ENCODE data around the gene ICAM5.
A peak's percentile ranks its signal among the peaks of the same experiment; 100 is the strongest.
"Not testable (repeated sequence)": the region's sequence is repeated elsewhere in the genome, so short reads cannot be mapped to it uniquely, and the experiment has no call there.

ICAM5 gene

GRCh38 chr19:10289836-10290356 lies at the start of gene ICAM5:
TSS of gene ICAM5 (plus strand) at chr19:10289952. CDS start at chr19:10290044, 92 bp downstream.
- peak; percentile 56 for DNase-seq

- DNase-seq: not testable (repeated sequence)
These were observed 47.8 kb upstream of the ICAM5 start for GRCh38 chr19:10241826-10242449.

- no peak for DNase-seq
These were observed 46.1 kb upstream of the ICAM5 start for GRCh38 chr19:10243606-10244005.

- no peak for DNase-seq
These were observed 44.4 kb upstream of the ICAM5 start for GRCh38 chr19:10245189-10245939.

GRCh38 chr19:10246511-10246910 lies 43.2 kb upstream of the ICAM5 start:
- no peak for DNase-seq

GRCh38 chr19:10251792-10252694 lies 37.7 kb upstream of the ICAM5 start, which contains the start of gene MRPL4:
TSS of gene MRPL4 (plus strand) at chr19:10252214. CDS start at chr19:10252254, 40 bp downstream.
- peak; percentile 98 for DNase-seq

- no peak for DNase-seq
These were observed 37.0 kb upstream of the ICAM5 start for GRCh38 chr19:10252707-10253106.

GRCh38 chr19:10254244-10254643 lies 35.5 kb upstream of the ICAM5 start:
- DNase-seq: no peak

GRCh38 chr19:10255358-10255757 lies 34.4 kb upstream of the ICAM5 start:
- DNase-seq: no peak

GRCh38 chr19:10256551-10256950 lies 33.2 kb upstream of the ICAM5 start:
- no peak for DNase-seq

- no peak for DNase-seq
These were observed 32.7 kb upstream of the ICAM5 start for GRCh38 chr19:10256970-10257615.

GRCh38 chr19:10258080-10258710 lies 31.6 kb upstream of the ICAM5 start:
- DNase-seq: no peak

GRCh38 chr19:10259162-10259905 lies 30.4 kb upstream of the ICAM5 start:
- DNase-seq: peak; percentile 46

- peak; percentile 80 for DNase-seq
These were observed 29.6 kb upstream of the ICAM5 start for GRCh38 chr19:10260141-10260584.

GRCh38 chr19:10262771-10263170 lies 27.0 kb upstream of the ICAM5 start:
- no peak for DNase-seq

- no peak for DNase-seq
These were observed 23.0 kb upstream of the ICAM5 start for GRCh38 chr19:10266706-10267105.

GRCh38 chr19:10268071-10268470 lies 21.7 kb upstream of the ICAM5 start:
- no peak for DNase-seq

GRCh38 chr19:10269333-10270179 lies 20.2 kb upstream of the ICAM5 start:
- DNase-seq: peak; percentile 68

GRCh38 chr19:10270180-10270615 lies 19.6 kb upstream of the ICAM5 start:
- peak; percentile 81 for DNase-seq

Measured in NCI-H226 (cell line).